GM12873 (cell line): ENCODE results near the gene TPRKB.

Experiments used
- TF ChIP-seq, protein P1 (sequence below): IDR thresholded peaks from 2 replicates; pipeline ENCODE4 v1.5.1; 2012; ENCODE audit warnings: low read depth, mild to moderate bottlenecking, moderate library complexity, low read length, control low read depth; ENCODE audit not compliant: insufficient read depth; ENCODE audit errors: missing control alignments

The TPRKB gene

DNA sequence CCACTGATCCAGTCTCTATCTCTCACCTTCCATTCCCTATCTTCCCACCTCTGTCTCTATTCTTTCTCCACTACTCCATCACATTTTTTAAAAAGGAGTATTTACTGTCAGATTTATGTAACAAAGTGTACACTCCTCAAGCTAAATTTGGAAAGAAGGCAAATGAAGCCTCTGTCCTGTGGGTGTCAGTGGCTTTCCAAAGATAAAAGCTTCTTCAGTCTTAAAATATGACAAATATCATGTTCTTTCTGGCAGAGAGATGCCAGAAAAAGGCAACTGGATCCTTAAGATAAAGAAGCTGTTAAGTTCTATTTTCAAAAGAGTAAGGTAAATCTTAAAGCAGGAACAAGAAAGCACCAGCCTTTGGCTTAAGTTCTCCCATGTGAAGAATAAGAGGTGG lies 35.7 kb upstream of the TPRKB start:
- TF ChIP-seq, protein P1, sequence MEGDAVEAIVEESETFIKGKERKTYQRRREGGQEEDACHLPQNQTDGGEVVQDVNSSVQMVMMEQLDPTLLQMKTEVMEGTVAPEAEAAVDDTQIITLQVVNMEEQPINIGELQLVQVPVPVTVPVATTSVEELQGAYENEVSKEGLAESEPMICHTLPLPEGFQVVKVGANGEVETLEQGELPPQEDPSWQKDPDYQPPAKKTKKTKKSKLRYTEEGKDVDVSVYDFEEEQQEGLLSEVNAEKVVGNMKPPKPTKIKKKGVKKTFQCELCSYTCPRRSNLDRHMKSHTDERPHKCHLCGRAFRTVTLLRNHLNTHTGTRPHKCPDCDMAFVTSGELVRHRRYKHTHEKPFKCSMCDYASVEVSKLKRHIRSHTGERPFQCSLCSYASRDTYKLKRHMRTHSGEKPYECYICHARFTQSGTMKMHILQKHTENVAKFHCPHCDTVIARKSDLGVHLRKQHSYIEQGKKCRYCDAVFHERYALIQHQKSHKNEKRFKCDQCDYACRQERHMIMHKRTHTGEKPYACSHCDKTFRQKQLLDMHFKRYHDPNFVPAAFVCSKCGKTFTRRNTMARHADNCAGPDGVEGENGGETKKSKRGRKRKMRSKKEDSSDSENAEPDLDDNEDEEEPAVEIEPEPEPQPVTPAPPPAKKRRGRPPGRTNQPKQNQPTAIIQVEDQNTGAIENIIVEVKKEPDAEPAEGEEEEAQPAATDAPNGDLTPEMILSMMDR: no peak

DNA sequence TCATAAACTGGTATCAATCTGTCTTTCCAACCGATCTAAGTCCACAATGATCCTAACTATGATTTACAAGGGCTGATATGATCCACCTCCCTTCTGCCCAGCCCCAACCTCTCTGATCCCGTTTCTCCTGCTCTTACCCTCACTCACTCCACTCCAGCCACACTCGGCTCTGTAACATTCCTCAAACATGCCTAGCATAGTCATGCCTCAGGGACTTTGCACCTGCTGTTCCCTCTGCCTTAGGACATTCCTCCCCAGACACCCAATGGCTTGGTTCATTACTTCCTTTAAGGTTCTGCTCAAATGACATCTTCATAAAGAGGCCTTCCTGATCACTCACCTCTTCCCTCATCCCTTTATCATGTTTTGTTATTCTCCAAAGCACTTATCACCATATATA lies 33.6 kb upstream of the TPRKB start:
- TF ChIP-seq, protein P1: no peak

DNA sequence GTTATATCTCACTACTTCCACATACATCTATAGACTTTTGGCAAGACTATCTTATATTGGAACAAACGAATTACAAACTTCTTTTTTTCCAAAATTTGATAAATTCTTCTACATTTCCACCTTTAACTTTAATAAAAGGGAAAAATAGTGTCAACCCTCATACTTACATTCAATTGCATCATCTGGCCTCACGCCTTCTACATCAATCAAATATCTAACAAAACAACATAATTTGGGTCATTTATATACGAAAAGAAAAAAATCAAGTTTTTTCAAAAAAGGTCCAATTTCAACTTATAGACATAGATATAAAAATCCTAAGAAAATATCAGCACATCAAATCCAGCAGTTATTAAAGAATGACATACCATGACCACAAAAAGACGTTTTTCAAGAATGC lies 29.8 kb upstream of the TPRKB start:
- TF ChIP-seq, protein P1: no peak

DNA sequence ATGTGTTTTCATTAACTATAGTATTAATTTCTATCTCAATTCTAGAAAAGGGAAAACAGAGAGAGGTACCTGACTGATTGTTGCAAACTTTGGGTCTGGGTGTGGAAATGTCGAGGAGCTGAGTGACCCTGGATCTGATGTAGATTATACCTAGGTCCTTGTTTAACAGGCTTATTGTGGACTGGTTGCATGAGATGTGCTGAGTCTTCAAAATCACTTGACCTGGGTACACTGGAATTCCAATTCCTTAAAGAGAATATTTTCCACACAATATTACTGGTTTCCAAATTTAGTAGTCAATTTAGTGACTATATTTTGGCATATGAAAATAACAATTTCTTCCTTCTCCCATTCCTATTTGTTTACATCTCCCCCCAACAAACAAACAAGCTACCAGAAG lies 29.2 kb upstream of the TPRKB start:
- TF ChIP-seq, protein P1: no peak

DNA sequence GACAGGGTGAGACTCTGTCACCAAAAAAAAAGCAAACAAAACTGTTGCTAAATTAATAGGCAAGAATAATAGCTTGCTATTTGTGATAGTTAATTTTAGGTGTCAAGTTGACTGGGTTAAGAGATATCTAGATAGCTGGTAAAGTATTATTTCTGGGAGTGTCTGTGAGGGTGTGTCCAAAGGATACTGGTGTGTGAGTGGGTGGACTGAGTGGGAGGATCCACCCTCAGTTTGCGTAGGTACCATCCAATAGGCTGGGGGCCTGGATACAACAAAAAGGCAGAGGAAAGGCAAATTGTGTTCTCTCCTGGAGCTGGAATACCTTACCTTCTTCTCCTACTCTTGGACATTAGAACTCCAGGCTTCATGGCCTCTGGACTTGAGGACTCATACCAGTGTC lies 27.8 kb upstream of the TPRKB start:
- TF ChIP-seq, protein P1: no peak

DNA sequence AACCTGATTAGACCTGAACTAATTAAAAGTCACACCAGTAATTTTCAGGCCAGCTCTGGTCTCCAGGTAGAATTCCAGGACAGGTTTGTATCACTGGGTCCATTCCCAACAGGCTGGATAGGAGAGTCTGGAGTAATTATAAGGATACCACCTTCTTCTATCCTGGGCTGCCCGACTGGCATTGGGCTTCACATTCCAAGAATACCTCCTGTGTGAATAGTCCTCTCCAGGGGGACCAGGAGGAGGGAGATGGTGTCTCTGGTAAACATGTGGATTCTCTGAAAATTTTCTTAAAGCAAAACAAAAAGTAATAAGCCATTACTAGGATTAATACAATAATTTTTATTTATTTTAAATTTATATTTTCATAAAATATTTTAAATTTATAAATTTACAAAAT lies 25.4 kb upstream of the TPRKB start:
- TF ChIP-seq, protein P1: no peak

DNA sequence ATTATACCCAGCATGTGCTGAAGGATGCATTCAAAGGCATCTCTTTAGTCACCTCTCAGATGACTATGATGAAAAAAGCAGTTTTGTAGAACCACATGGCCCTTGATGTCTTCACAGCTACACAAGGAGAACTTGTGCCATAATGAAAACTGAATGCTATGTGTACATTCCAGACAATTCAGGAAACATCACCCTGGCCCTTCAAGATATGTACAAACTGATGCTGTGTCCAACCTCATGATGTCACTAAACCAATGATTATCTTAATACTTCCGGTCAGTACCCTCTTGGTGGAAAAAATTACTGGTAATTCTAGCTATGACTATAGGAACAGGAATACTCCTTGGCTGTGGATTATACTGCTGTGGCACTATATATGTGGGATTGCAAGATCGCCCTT lies 22.8 kb upstream of the TPRKB start:
- TF ChIP-seq, protein P1: no peak
